Measurements from ENCODE around the gene BMP8B. TPM values are rescaled to one million over a fixed set of nuclear protein-coding genes. Genes with fewer than 3 reads are reported as not detected.

Gene BMP8B
- total and polyA plus RNA-seq, 2 donors (not counting 1 experiment from before 2014, with no cell fraction given) = 1.5 to 2.3 TPM

- Histone ChIP-seq H4K20me1 (ENCODE audit: control insufficient read depth, insufficient read depth, low read length, poor library complexity, severe bottlenecking) (no peaks in the 10 kb centered on the region), H3K79me2 (ENCODE audit: control insufficient read depth, insufficient read depth, low read length) (no peaks in the 10 kb centered on the region), H3K9me3 (ENCODE audit: control extremely low read depth in 1 of 3, control insufficient read depth in 2 of 3, insufficient read depth in 1 of 3, low read length in 2 of 3) (peaks cover 0 to 6% (median 0%) of the 10 kb centered on the region in 3 donors), H2AFZ (ENCODE audit: insufficient read depth, low read depth, low read length, poor library complexity, severe bottlenecking) (no peak overlapping the region), H3K4me3 (ENCODE audit: control extremely low read depth in 1 of 5, extremely low read depth in 1 of 5, insufficient read depth in 1 of 5, low read depth in 2 of 5, low read length in 4 of 5) (no peak overlapping the region), H3K9ac (ENCODE audit: low read length) (no peak overlapping the region), H3K4me1 (ENCODE audit: control insufficient read depth in 2 of 2, insufficient read depth in 2 of 2, low read length in 2 of 2) (peaks cover 6 to 15% of the 10 kb centered on the region in 2 donors), H3K4me2 (replicated peaks; ENCODE audit: low read depth, low read length, poor library complexity, severe bottlenecking) (no peak overlapping the region), H3K36me3 (replicated peaks in 1 of 2; ENCODE audit: control extremely low read depth in 1 of 2, control insufficient read depth in 1 of 2, extremely low read depth in 1 of 2, insufficient read depth in 2 of 2, low read length in 1 of 2) (no peaks in the 10 kb centered on the region), H3K27me3 (replicated peaks in 1 of 4; ENCODE audit: control extremely low read depth in 1 of 4, control insufficient read depth in 3 of 4, insufficient read depth in 4 of 4, low read length in 3 of 4) (no peaks in the 10 kb centered on the region), H3K27ac (ENCODE audit: low read length in 2 of 2) (no peak overlapping the region)
- ChIA-PET CTCF (interaction anchor here (1.5 to 9.5 kb wide), 6 partner anchors 27 to 214 kb away, joined by 4 to 102 read pairs (median 14); partner anchors contain the start of gene MYCL), POLR2A (no interaction called here)
- Mint-ChIP-seq H3K27ac (peak overlapping the region; percentile 20), H3K4me3 (no peak overlapping the region), H3K4me1 (peaks cover 10% of the 10 kb centered on the region), H3K9me3 (ENCODE audit: insufficient read depth) (no peaks in the 10 kb centered on the region), H3K27me3 (no peaks in the 10 kb centered on the region)
- WGBS (ENCODE audit: insufficient coverage) = 100% methylated on average over 2 of the region's 2 CpGs
- DNase-seq = no peak
- ATAC-seq (ENCODE audit: low read depth) = no peak
- no peak for TF ChIP-seq EZH2 (IDR thresholded peaks at IDR 0.05; ENCODE audit: borderline replicate concordance, insufficient read depth, low read depth, low read length, poor library complexity, severe bottlenecking)
- TF ChIP-seq, protein P1, sequence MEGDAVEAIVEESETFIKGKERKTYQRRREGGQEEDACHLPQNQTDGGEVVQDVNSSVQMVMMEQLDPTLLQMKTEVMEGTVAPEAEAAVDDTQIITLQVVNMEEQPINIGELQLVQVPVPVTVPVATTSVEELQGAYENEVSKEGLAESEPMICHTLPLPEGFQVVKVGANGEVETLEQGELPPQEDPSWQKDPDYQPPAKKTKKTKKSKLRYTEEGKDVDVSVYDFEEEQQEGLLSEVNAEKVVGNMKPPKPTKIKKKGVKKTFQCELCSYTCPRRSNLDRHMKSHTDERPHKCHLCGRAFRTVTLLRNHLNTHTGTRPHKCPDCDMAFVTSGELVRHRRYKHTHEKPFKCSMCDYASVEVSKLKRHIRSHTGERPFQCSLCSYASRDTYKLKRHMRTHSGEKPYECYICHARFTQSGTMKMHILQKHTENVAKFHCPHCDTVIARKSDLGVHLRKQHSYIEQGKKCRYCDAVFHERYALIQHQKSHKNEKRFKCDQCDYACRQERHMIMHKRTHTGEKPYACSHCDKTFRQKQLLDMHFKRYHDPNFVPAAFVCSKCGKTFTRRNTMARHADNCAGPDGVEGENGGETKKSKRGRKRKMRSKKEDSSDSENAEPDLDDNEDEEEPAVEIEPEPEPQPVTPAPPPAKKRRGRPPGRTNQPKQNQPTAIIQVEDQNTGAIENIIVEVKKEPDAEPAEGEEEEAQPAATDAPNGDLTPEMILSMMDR (IDR thresholded peaks at IDR 0.05) = no peak
- intact Hi-C loops (cut with micrococcal nuclease) = loop anchor here (5.0 kb wide), 3 partner anchors 64 to 139 kb away; partner anchors contain the start of genes MFSD2A and TRIT1
Measured at GRCh38 chr1:39818482-39818881, 29.8 kb upstream of the BMP8B start.

Measured in B cell (primary cell).